HCT116 (cell line): ENCODE measurements around the gene ADAMTS4.

Experiments used
- CBX3 ChIP-seq: IDR thresholded peaks from 2 replicates; pipeline ENCODE4 v1.6.1; 2012; ENCODE audit warnings: low read depth
- CEBPB ChIP-seq: IDR thresholded peaks from 2 replicates; pipeline ENCODE4 v1.6.1; 2012; ENCODE audit warnings: low read depth
- EGR1 ChIP-seq: IDR thresholded peaks from 2 replicates; pipeline ENCODE4 v1.6.1; 2012; ENCODE audit warnings: low read depth
- EZH2phosphoT487 ChIP-seq: fragments of 200-600 bp; IDR thresholded peaks from 2 replicates; pipeline ENCODE4 v1.6.1; 2018; ENCODE audit warnings: antibody characterized with exemption, borderline replicate concordance
- FOSL1 ChIP-seq: IDR thresholded peaks from 2 replicates; pipeline ENCODE4 v1.6.1; 2012; ENCODE audit warnings: low read depth
- JUND ChIP-seq: IDR thresholded peaks from 2 replicates; pipeline ENCODE4 v1.6.1; 2012
- POLR2A ChIP-seq: IDR thresholded peaks from 2 replicates; pipeline ENCODE4 v1.7.0; 2011; ENCODE audit warnings: borderline replicate concordance; ENCODE audit not compliant: insufficient read depth, insufficient read length; ENCODE audit errors: extremely low read depth
- POLR2AphosphoS5 ChIP-seq: IDR thresholded peaks from 2 replicates; pipeline ENCODE4 v1.6.1; 2011; ENCODE audit warnings: mild to moderate bottlenecking, low read depth, low read length, moderate library complexity
- RAD21 ChIP-seq: IDR thresholded peaks from 2 replicates; pipeline ENCODE4 v1.6.1; 2012; ENCODE audit warnings: low read depth, mild to moderate bottlenecking
- SP1 ChIP-seq: IDR thresholded peaks from 2 replicates; pipeline ENCODE4 v1.6.1; 2012; ENCODE audit warnings: low read depth
- ZBTB33 ChIP-seq: IDR thresholded peaks from 2 replicates; pipeline ENCODE4 v1.6.1; 2011; ENCODE audit warnings: mild to moderate bottlenecking, low read length, moderate library complexity; ENCODE audit not compliant: insufficient replicate concordance; ENCODE audit errors: extremely low read depth
- ZNF274 ChIP-seq: fragments of 200-500 bp; sonication (Bioruptor generic); IDR thresholded peaks from 2 replicates; pipeline ENCODE4 v1.6.1; 2014; ENCODE audit warnings: mild to moderate bottlenecking, low read depth, low read length, inconsistent platforms
- TF ChIP-seq, protein P1 (sequence below), 3 experiments: fragments of 200-600 bp in 1 of 3; sonication (generic) in 1 of 3; IDR thresholded peaks in 2 of 3; conservative IDR thresholded peaks in 1 of 3; 2 replicates each; pipeline ENCODE4 v1.5.1; 2012 to 2017; ENCODE audit warnings: low read depth in 2 of 3, low read length in 2 of 3, antibody characterized with exemption in 1 of 3, borderline replicate concordance in 1 of 3, control low read depth in 1 of 3, mild to moderate bottlenecking in 1 of 3, mixed read lengths in 1 of 3, mixed run types in 1 of 3, moderate library complexity in 1 of 3; ENCODE audit not compliant: insufficient read depth in 1 of 3
- TF ChIP-seq, protein P2 (sequence below): IDR thresholded peaks from 2 replicates; pipeline ENCODE4 v1.6.1; 2012; ENCODE audit warnings: low read depth

GRCh38 chr1:161161652-161162051 lies 37.2 kb downstream of the ADAMTS4 start:
- TF ChIP-seq, protein P1, sequence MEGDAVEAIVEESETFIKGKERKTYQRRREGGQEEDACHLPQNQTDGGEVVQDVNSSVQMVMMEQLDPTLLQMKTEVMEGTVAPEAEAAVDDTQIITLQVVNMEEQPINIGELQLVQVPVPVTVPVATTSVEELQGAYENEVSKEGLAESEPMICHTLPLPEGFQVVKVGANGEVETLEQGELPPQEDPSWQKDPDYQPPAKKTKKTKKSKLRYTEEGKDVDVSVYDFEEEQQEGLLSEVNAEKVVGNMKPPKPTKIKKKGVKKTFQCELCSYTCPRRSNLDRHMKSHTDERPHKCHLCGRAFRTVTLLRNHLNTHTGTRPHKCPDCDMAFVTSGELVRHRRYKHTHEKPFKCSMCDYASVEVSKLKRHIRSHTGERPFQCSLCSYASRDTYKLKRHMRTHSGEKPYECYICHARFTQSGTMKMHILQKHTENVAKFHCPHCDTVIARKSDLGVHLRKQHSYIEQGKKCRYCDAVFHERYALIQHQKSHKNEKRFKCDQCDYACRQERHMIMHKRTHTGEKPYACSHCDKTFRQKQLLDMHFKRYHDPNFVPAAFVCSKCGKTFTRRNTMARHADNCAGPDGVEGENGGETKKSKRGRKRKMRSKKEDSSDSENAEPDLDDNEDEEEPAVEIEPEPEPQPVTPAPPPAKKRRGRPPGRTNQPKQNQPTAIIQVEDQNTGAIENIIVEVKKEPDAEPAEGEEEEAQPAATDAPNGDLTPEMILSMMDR (IDR thresholded peaks at IDR 0.05 in 2 of 3, conservative IDR thresholded peaks at IDR 0.05 in 1 of 3; ENCODE audit: borderline replicate concordance in 1 of 3, insufficient read depth in 1 of 3, low read depth in 2 of 3, low read length in 2 of 3): no peak
- no peak for TF ChIP-seq ZNF274
- no peak for TF ChIP-seq CBX3
- TF ChIP-seq RAD21: no peak
- TF ChIP-seq EZH2phosphoT487: no peak
- no peak for TF ChIP-seq ZBTB33
- no peak for TF ChIP-seq SP1
- no peak for TF ChIP-seq JUND
- TF ChIP-seq POLR2AphosphoS5: no peak
- no peak for TF ChIP-seq CEBPB
- TF ChIP-seq, protein P2, sequence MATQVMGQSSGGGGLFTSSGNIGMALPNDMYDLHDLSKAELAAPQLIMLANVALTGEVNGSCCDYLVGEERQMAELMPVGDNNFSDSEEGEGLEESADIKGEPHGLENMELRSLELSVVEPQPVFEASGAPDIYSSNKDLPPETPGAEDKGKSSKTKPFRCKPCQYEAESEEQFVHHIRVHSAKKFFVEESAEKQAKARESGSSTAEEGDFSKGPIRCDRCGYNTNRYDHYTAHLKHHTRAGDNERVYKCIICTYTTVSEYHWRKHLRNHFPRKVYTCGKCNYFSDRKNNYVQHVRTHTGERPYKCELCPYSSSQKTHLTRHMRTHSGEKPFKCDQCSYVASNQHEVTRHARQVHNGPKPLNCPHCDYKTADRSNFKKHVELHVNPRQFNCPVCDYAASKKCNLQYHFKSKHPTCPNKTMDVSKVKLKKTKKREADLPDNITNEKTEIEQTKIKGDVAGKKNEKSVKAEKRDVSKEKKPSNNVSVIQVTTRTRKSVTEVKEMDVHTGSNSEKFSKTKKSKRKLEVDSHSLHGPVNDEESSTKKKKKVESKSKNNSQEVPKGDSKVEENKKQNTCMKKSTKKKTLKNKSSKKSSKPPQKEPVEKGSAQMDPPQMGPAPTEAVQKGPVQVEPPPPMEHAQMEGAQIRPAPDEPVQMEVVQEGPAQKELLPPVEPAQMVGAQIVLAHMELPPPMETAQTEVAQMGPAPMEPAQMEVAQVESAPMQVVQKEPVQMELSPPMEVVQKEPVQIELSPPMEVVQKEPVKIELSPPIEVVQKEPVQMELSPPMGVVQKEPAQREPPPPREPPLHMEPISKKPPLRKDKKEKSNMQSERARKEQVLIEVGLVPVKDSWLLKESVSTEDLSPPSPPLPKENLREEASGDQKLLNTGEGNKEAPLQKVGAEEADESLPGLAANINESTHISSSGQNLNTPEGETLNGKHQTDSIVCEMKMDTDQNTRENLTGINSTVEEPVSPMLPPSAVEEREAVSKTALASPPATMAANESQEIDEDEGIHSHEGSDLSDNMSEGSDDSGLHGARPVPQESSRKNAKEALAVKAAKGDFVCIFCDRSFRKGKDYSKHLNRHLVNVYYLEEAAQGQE: no peak
- no peak for TF ChIP-seq POLR2A
- no peak for TF ChIP-seq FOSL1
- no peak for TF ChIP-seq EGR1
